GM18507 (cell line): Measurements from ENCODE around the gene CYB5R2.

Experiments used
- DNase-seq: peaks from one replicate; pipeline ENCODE4 v3.0.0; 2011; ENCODE audit warnings: low read depth; ENCODE audit not compliant: insufficient read length; ENCODE audit errors: extremely low spot score
- FAIRE-seq: peaks from 2 replicates; lab custom pipeline; 2011; peaks lifted over from hg19 to GRCh38; lab: Jason Lieb, UNC

CYB5R2 gene

DNA sequence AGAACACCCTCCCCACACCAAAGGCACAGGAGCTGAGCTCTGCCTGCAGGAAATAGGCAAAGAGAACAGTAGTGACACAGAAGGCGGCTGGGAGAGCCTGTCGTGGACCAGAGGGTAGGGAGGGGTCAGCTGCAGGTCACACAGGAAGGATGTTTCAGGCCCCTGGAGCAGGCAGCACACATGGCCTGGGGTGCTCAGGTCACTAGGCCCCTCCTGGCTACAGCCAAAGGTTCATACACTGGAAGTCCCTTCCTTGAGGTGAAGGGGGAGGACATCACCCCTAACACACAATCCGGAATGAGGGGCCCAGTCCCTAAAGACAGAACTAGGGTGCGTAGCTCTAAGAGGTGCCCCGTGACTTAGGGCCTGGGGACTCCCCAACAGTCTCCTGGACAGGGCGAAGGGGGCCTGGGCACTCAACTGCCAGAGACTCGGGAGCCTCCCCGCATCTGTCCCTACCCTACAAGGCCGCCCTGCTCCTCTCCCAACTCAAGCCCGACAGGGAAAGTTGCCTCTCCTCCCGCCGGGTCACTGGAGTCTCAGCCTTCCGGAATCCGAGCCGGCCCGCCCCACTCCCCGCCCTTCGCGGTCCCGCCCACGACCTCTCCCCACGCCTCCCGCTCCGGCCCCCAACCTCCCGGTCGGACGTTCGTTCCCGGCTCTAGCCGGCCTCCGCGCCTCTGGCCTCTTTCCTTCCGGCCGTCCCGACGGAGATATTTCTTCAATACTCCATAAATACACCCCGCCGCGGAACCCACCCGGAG, at the start of gene CYB5R2:
CYB5R2 (minus strand) TSS at position 541 of the 764 bp plus-strand sequence. CDS start 675 bp downstream, outside the sequence.
- DNase-seq: no peak
- no peak for FAIRE-seq

GRCh38 chr11:7714786-7715185, 41.5 kb upstream of the CYB5R2 start:
- DNase-seq: no peak
- FAIRE-seq: no peak

DNA sequence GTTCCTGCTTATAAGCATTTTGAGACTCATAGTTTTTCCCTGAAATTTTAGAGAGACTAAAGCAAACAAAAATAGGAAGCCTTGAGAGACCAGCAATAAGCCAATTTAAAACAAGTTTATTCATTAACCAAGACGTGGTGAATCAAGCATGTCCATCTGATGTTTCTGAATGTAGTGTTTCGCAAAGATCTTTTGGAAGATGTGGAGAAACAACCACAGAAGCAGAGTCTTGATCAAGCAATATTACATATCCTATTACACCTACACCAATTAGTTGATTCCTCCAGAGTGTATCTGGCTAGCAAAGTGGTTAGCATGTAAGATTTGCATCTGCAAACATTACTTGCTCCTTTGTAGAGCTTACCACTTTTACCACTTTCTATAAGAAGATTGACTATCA, 33.1 kb upstream of the CYB5R2 start, which contains the start of gene OVCH2:
OVCH2 (minus strand) TSS at position 101 of the 400 bp plus-strand sequence; CDS start at position 18, 83 bp downstream.
- FAIRE-seq (no peak), DNase-seq (no peak)

GRCh38 chr11:7703740-7704139, 30.4 kb upstream of the CYB5R2 start:
- FAIRE-seq: no peak

GRCh38 chr11:7696424-7696823, 23.1 kb upstream of the CYB5R2 start:
- DNase-seq: no peak
- FAIRE-seq: no peak

More at GRCh38 chr11:7703740-7704139, 30.4 kb upstream of the CYB5R2 start:
- no peak for DNase-seq

GRCh38 chr11:7694235-7694634, 20.9 kb upstream of the CYB5R2 start:
- FAIRE-seq: no peak
- DNase-seq: no peak

DNA sequence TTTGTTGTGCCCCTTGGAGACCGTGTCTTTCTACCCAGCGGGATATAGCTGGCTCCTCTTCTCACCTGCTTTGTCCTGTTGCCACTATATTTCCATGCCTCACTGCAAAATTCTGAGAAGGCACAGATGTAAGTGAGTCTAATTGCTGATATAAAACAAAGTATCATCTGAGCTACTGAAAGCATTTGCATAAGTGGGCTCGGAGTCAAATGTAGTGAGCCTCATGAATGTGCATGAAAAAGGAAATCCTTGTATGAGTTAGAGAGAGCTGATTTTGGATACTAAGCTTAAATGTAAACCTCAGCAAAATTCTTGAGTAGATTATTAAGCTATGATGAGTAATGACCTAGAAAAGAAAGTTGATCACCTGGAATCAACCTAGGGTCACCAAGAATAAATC, 19.1 kb upstream of the CYB5R2 start:
- DNase-seq (no peak), FAIRE-seq (no peak)

GRCh38 chr11:7691759-7692350, 18.6 kb upstream of the CYB5R2 start:
- no peak for DNase-seq
- FAIRE-seq: no peak

DNA sequence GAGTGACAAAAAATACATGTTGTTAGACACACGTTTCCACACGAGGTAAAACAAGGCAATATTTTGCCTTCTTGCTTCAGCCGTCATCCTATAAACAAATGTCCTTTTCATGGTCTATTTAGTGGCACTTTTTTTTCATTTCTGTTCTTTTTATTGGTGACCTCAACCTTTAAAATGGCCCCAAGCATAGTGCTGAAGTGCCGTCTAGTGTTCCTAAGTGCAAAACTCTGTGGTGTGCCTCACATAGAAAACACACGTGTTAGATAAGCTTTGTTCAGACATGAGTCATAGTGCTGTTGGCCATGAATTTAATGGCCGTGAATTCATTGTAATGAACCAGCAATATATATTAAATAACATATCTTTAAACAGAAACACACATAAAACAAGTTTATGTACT, 17.3 kb upstream of the CYB5R2 start:
- FAIRE-seq (peak; percentile 68), DNase-seq (no peak)

GRCh38 chr11:7689239-7689638, 15.9 kb upstream of the CYB5R2 start:
- FAIRE-seq (no peak), DNase-seq (no peak)

DNA sequence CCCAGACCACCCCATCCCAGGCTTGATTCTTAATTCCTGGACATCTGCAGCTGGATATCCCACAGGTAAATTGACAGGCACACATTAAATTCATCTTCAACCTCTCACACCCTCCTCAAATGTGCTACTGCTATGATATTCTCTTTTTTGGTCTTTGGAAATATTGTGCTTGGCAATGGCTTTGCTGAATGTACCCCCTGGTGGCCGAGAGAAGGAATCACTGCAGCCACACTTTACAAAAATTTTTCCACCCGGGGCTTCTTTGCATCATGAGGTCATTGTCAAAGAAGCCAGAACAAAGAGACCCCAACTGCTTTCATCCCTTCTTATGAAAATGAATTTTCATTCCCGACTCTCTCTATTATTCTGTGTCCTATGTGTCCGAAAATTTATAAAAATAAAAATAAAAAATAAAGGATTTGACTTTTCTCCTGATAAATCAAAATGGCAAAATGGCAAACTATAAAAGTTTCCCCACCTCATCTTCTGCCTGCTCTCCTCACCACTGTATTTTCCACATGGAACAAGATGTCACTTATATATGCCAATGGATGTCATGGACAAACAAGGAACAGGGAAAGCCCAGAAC, 15.0 kb upstream of the CYB5R2 start:
- no peak for DNase-seq

GRCh38 chr11:7687386-7687785, 14.1 kb upstream of the CYB5R2 start:
- DNase-seq (no peak), FAIRE-seq (no peak)

More for the DNA sequence above, 15.0 kb upstream of the CYB5R2 start:
- FAIRE-seq: peak; percentile 80

GRCh38 chr11:7686761-7687160, 13.5 kb upstream of the CYB5R2 start:
- FAIRE-seq (no peak), DNase-seq (no peak)

- FAIRE-seq: no peak
- DNase-seq: no peak
Measured at GRCh38 chr11:7683571-7683970, 10.3 kb upstream of the CYB5R2 start.

DNA sequence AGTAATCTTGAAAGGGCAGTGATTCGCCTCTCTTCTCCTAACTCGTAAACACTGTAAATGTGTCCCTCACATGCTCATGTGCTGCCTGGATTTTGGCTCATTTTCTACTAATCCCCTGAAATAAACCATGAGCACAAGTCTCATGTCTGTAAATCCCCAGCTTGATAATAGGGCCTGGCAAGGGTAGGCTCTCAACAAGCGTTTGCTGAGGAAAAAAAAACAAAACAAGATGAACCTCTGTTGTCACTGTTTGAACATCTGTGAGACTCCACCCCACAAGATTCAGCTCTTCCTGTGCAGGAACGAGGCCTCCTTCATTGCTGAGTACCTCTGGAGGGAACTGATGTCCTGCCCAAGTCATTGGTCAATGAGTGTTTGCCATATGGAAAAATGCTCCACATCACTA, 4.5 kb upstream of the CYB5R2 start:
- FAIRE-seq: no peak

DNA sequence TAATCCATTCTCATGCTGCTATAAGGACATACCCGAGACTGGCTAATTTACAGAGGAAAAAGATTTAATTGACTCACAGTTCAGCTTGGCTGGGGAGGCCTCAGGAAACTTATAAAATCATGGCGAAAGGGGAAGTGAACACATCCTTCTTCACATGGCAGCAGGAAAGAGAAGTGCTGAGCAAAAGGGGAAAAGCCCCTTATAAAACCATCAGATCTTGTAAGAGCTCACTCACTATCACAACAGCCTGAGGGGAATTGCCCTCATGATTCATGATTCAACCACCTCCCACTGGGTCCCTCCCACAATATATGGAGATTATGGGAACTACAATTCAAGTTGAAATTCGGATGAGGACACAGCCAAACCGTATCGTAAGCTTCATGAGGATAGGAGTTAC, 3.8 kb upstream of the CYB5R2 start:
- FAIRE-seq (no peak), DNase-seq (no peak)

More for the DNA sequence above, 4.5 kb upstream of the CYB5R2 start:
- DNase-seq: no peak

DNA sequence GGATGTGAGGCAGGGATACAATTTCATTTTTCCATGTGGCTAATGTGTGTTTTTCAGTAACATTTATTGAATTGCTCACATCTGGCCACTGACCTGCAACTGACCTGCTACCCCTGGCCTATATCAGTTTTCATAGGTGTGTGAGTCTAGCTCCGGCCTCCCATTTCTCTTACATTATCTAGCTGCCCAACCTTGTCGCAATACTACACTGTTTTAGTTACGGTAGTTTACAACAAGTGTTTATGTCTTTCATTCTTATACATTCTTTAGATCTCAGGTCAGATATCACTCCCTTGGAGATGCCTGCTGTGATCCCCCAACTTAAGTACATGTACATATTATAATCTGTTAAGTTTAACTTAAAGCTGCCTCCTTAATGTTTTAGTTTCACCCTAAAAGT, 2.3 kb upstream of the CYB5R2 start:
- FAIRE-seq (no peak), DNase-seq (no peak)

GRCh38 chr11:7673724-7674434, 579 bp upstream of the CYB5R2 start:
- DNase-seq (no peak), FAIRE-seq (no peak)

GRCh38 chr11:7672276-7672959, 882 bp downstream of the CYB5R2 start:
- no peak for DNase-seq
- FAIRE-seq: no peak
